Keratinocyte (primary cell): Measurements from ENCODE around the gene CAPN5.

Experiments
- EZH2 ChIP-seq: IDR thresholded peaks from one replicate; pipeline ENCODE4 v1.6.1; 2012; ENCODE audit warnings: inconsistent platforms, mild to moderate bottlenecking, low read length, moderate library complexity
- TF ChIP-seq, protein P1 (sequence below), 3 experiments: IDR thresholded peaks in 1 of 3; conservative IDR thresholded peaks in 1 of 3; optimal IDR thresholded peaks in 1 of 3; 2 replicates in 2 of 3; 3 replicates in 1 of 3; pipeline versions ENCODE3 to v1.5.1; 2011; ENCODE audit warnings: low read length in 3 of 3, mild to moderate bottlenecking in 3 of 3, moderate library complexity in 2 of 3, control low read depth in 1 of 3, inconsistent platforms in 1 of 3; ENCODE audit not compliant: insufficient read depth in 2 of 3; ENCODE audit errors: extremely low read depth in 1 of 3

DNA sequence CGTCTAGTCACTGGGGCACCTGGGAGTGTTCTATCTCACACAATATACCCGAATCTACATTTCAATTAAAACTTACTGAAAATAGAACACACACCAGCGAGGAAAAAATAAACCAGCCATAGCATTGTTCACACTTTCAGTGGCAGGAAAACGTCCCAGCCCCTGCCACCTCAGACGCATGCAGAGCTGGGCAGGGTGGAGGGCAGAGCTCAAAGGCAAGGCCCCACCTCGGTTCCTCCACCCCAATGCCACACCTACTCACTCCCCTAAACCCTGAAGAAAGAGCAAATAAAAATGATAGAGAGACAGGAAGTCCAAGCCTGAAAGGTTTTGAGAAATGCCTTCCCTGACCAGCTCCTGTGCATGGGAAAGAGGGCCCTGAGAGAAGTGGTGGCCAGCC lies 17.7 kb upstream of the CAPN5 start:
- no peak for TF ChIP-seq EZH2
- TF ChIP-seq, protein P1, sequence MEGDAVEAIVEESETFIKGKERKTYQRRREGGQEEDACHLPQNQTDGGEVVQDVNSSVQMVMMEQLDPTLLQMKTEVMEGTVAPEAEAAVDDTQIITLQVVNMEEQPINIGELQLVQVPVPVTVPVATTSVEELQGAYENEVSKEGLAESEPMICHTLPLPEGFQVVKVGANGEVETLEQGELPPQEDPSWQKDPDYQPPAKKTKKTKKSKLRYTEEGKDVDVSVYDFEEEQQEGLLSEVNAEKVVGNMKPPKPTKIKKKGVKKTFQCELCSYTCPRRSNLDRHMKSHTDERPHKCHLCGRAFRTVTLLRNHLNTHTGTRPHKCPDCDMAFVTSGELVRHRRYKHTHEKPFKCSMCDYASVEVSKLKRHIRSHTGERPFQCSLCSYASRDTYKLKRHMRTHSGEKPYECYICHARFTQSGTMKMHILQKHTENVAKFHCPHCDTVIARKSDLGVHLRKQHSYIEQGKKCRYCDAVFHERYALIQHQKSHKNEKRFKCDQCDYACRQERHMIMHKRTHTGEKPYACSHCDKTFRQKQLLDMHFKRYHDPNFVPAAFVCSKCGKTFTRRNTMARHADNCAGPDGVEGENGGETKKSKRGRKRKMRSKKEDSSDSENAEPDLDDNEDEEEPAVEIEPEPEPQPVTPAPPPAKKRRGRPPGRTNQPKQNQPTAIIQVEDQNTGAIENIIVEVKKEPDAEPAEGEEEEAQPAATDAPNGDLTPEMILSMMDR (optimal IDR thresholded peaks at IDR 0.05 in 1 of 3, IDR thresholded peaks at IDR 0.05 in 1 of 3, conservative IDR thresholded peaks at IDR 0.05 in 1 of 3; ENCODE audit: extremely low read depth in 1 of 3, insufficient read depth in 2 of 3, low read length in 3 of 3), result no peak
